ENCODE data around the gene HSPB6. TPM values are rescaled to one million over a fixed set of nuclear protein-coding genes. Genes with fewer than 3 reads are reported as not detected.
"Not testable (repeated sequence)": the region's sequence is repeated elsewhere in the genome, so short reads cannot be mapped to it uniquely, and the experiment has no call there.

The HSPB6 gene, protein sequence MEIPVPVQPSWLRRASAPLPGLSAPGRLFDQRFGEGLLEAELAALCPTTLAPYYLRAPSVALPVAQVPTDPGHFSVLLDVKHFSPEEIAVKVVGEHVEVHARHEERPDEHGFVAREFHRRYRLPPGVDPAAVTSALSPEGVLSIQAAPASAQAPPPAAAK
- 100 to 1,000 TPM in 1 of 5 donors, 10 to 100 TPM in 4; 47.3 to 158 (median 71.5) TPM for polyA plus RNA-seq (ENCODE audit: insufficient read depth in 1 of 5, insufficient read length in 5 of 5, low replicate concordance in 1 of 5)
- long read RNA-seq, donor 1, transcript HSPB6-201 (3 exons, 1,457 nt): major isoform, 88 of 101 reads
- long read RNA-seq, donor 1, partial matches to known transcripts: 13 of 101 reads
- long read RNA-seq, donor 1, other reads (novel, unspliced or antisense): 0 of 101 reads
- long read RNA-seq, donor 2, transcript HSPB6-201 (3 exons, 1,457 nt): major isoform, 32 of 32 reads
- long read RNA-seq, donor 2, partial matches to known transcripts: 0 of 32 reads
- long read RNA-seq, donor 2, other reads (novel, unspliced or antisense): 0 of 32 reads
- long read RNA-seq, donor 3, transcript HSPB6-201 (3 exons, 1,457 nt): major isoform, 43 of 43 reads
- long read RNA-seq, donor 3, partial matches to known transcripts: 0 of 43 reads
- long read RNA-seq, donor 3, other reads (novel, unspliced or antisense): 0 of 43 reads
- long read RNA-seq, donor 4, transcript HSPB6-201 (3 exons, 1,457 nt): major isoform, 54 of 61 reads
- long read RNA-seq, donor 4, partial matches to known transcripts: 6 of 61 reads
- long read RNA-seq, donor 4, other reads (novel, unspliced or antisense): 0 of 61 reads
- long read RNA-seq, donor 5, transcript HSPB6-201 (3 exons, 1,457 nt): major isoform, 101 of 103 reads
- long read RNA-seq, donor 5, partial matches to known transcripts: 0 of 103 reads
- long read RNA-seq, donor 5, other reads (novel, unspliced or antisense): 0 of 103 reads
- long read RNA-seq, donor 6, transcript HSPB6-201 (3 exons, 1,457 nt): major isoform, 90 of 104 reads
- long read RNA-seq, donor 6, partial matches to known transcripts: 14 of 104 reads
- long read RNA-seq, donor 6, other reads (novel, unspliced or antisense): 0 of 104 reads
- long read RNA-seq, donor 7, transcript HSPB6-201 (3 exons, 1,457 nt): major isoform, 90 of 90 reads
- long read RNA-seq, donor 7, partial matches to known transcripts: 0 of 90 reads
- long read RNA-seq, donor 7, other reads (novel, unspliced or antisense): 0 of 90 reads
- long read RNA-seq, donor 8, transcript HSPB6-201 (3 exons, 1,457 nt): major isoform, 29 of 29 reads
- long read RNA-seq, donor 8, partial matches to known transcripts: 0 of 29 reads
- long read RNA-seq, donor 8, other reads (novel, unspliced or antisense): 0 of 29 reads

DNA sequence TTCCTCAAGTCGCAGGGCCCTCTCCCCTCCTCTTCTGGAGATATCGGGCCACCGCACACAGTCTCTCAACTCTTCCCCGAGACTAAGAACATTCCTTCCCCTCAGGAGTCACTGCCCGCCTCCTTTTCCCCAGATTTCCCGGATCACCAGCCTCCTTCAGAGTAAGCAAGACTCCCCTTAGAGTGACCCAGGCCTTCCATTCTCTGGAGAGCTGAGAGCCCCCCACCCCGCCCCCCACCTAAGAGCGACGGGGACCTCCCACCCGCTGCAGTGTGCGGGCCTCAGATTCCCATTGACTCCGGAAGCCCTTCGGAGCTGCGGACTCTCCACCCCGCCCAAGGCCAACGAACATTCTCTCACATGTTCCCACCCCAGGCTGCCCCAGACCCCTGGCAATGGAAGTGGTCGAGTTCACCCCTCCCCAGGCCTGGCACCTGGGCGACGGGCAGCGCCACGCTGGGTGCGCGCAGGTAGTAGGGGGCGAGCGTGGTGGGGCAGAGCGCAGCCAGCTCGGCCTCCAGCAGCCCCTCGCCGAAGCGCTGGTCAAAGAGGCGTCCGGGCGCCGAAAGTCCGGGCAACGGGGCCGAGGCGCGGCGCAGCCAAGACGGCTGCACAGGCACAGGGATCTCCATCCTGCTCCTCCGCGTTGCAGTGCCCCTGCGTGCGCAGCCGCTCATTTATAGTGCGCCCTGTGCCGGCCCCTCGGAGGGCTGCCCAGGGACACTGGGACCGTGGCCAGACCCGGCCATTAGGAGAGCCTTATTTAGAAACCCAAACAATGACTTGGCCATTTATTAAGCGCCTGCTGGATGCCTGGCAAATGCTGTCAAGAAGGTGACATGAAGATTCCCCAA is at the start of gene HSPB6:
TSS of gene HSPB6 (minus strand) at position 653 of the 854 bp plus-strand sequence. CDS start at position 632, 21 bp downstream.
- peak; percentile 80 for DNase-seq

DNA sequence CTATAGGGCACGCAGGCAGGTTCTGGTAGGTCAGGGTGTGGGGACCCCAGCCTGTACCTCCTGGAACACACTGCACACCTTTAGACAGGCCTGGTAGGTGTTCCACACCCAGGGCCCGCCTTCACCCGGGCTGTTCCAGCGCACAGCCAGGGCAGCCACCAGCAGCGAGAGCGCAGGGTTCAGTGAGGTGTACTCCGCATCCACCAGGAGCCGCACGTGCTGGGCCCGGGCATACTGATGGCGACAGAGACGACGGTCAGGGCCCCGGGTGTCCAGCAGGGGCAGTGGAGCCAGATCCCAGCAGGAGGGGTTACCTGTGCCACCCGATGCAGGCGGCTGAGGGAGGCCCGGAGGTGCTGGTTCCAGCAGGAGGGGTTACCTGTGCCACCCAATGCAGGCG is 49.8 kb upstream of the HSPB6 start:
- no peak for DNase-seq

DNA sequence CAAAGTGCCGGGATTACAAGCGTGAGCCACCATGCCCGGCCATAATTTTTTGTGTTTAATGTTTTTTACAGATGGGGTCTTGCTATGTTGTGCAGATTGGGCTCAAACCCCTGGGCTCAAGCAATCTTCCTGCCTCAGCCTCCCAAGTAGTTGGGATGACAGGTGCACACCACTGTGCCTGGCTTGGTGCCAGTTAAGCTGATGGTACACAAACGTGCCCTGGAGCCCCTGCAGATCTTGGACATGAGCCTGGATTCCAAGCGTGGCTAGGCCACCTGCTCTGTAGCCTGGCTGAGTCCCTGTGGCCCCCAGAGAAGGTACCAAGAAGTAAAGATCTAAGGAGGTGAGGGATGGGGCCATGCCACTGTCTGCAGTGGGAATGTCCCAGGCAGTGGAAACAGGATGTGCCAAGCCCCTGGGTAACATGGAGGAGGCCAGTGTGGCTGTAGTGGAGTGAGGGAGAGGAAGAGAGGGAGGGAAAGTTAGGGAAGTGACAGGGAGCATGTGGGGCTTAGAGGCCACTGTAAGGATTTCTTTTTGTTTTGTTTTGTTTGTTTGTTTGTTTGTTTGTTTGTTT is 48.8 kb upstream of the HSPB6 start:
- no peak for DNase-seq

- DNase-seq: no peak
Measured at GRCh38 chr19:35801828-35802227, 45.0 kb upstream of the HSPB6 start.

GRCh38 chr19:35797663-35798062 is 40.8 kb upstream of the HSPB6 start:
- no peak for DNase-seq

DNA sequence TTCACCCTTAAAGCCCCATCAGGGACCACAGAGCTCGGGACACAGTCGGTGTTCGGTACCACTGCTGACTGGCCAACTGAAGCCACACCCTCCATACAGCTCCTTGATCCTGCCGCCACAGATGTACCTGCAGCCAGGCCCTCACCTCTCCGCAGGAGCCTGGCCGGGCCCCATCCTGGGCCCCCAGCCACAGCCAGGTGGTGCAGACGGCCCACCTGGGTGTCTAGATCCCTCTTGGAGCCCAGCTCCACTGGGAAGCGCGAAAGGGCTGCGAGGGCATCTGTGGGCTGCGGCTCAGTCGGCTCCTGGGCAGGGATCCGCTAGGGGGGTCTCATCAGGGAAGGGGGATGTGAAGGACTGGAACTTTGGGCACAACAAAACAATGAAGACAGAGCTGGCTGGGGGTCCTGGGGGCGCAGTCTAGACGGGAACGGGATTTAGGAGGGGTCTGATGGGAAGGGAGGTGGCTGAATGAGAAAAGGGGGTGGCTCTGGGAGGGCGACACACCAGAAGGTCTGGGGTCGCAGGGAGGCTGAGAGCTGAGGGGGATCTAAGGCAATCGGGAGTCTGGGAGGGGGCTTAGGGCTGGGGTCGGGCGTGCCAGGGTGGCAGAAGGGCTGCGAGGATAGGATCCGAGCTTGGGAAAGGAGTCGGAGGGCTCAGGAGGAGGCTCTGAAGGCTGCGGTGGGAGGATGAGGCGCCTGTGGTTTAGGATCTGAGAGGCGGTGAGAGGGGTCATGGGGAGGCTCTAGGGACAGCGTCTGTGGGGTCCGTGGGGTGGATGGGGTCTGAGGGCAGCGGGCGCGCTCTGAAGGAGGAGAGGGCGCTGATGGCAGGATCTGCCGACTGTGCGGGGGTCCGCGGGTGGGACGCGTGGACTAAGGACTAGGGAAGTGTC is 40.1 kb upstream of the HSPB6 start:
- DNase-seq: no peak

DNA sequence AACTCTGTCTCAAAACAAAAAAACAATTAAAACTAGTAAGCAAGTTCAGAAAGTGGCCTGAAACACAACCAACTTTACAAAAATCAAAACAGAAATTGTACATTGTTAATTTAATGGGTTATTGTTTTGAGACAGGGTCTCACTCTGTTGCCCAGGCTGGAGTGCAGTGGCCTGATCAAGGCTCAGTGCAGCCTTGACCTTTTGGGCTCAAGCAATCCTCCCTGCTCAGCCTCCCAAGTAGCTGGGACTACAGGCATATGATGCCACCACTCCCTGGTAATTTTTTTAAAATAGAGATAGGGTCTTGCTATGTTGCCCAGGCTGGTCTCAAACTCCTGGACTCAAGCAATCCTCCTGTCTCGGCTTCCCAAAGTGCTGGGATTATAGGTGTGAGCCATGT is 38.7 kb upstream of the HSPB6 start:
- not testable (repeated sequence) for DNase-seq

GRCh38 chr19:35793381-35794165 is 36.7 kb upstream of the HSPB6 start:
- no peak for DNase-seq

- no peak for DNase-seq
Measured at GRCh38 chr19:35792888-35793287, 36.1 kb upstream of the HSPB6 start.

GRCh38 chr19:35792312-35792711 is 35.5 kb upstream of the HSPB6 start:
- no peak for DNase-seq

- no peak for DNase-seq
Measured at GRCh38 chr19:35791814-35792279, 35.0 kb upstream of the HSPB6 start.

DNA sequence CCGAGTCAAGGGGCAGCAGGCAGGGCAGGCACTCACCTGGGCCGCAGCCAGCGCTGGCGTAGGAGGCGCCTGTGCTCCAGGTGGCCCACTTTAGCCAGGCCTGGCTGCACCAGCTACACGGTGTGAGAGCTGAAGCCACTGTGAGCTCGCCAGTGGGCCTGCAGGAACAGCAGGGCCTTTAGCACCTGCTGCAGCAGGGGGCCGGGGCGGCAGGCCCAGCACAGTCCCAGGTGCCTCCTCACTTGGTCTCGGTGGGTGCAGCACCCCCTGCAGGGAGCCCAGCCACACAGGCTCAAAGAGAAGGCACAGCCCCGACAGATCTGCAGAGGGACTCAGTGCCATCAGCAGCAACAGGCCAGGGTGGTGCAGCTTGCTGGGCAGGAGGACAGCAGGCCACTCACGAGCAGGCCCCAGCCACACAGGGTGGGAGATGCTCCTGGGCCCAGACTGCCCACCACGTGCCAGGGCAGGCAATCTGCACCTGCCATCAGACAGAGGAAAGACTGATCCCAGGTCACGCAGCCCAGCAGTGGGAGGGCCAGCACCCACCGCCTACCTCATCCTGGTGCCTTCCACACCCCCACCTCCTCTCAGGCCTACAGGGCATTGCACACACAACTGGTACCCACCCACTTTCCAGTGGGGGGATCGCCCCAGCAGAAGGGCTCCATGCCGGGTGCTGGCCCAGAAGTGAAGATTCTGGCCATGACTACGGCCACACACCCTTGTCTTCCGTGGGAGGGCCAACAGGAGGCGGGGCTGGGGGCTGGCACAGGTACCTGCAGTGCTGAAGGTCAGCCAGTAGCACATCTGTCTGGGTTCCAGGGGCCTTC is 34.4 kb upstream of the HSPB6 start:
- DNase-seq: no peak

DNA sequence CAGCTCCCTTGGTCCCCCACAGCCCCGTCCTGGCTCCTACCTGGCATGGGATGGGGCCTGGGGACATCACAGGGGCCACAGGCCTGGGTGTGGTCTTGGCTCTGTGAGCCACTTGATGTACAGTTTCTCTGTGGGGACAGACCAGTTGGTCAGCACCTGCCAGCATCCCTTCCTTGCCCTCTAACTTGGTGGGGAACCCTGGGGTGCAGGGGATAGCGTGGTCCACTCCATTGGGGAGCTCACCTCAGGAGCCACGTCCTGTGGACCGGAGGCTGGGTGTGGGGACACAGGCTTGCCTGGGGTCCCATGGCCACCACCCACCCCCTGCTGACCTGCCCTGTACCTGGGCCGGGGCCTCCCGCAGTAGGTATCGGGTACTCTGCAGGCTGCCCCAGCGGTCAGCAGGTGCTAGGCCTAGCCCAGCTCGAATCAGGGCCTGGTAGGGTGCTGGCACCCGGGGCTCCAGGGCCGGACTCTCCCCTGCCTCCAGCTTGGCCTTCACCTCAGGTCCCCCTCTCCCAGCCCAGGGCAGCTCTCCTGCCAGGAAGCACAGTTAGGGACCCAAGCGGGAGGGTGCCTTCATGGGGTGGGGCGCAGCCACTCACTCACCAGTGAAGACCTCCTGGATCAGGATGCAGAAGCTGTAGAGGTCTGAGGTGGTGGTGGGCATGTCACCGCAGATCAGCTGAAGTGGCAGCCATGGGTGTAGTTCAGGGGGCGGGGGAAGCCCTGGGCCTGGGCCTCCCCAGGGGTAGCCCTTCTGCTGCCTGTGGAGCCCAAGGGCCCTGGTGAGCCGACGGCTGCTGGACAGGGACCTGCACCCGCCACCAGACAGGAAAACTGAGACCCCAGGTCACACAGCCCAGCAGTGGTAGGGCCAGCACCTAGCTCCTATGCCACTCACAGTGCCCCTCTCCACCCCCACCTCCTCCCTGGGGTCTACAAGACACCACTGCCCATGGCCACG is 33.4 kb upstream of the HSPB6 start:
- no peak for DNase-seq

GRCh38 chr19:35789195-35789977 is 32.6 kb upstream of the HSPB6 start:
- DNase-seq: no peak

All from right lung (tissue), 10 donors.